Activated CD4-positive, alpha-beta T cell treated with anti-CD3 and anti-CD28 coated beads for 48 hours (primary cell): ENCODE measurements around the gene GLOD4.
A peak's percentile ranks its signal among the peaks of the same experiment; 100 is the strongest.

Experiments
- DNase-seq: peaks from one replicate; pipeline ENCODE4 v3.0.0-alpha.2; 2020

The GLOD4 gene

DNA sequence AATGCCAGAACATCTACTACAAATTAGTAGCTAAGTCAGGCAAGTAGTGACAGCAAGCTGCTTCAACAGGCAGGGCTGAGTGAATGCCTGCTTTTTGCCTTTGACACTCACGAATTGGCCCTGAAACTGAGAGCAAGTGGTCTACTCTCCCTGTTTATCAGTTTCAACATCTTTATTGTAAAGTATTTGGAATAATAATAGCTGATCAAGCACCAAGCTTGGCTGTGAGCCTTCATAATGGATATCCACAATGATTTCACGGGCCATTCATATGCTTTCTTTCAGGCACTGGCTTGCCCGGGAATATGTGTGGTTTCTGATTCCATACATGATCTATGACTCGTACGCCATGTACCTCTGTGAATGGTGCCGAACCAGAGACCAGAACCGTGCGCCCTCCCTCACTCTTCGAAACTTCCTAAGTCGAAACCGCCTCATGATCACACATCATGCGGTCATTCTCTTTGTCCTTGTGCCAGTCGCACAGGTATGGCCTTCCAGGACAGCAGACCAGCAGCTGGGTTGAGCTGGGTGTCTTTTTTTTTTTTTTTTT is 44.4 kb downstream of the GLOD4 start:
- DNase-seq = no peak

DNA sequence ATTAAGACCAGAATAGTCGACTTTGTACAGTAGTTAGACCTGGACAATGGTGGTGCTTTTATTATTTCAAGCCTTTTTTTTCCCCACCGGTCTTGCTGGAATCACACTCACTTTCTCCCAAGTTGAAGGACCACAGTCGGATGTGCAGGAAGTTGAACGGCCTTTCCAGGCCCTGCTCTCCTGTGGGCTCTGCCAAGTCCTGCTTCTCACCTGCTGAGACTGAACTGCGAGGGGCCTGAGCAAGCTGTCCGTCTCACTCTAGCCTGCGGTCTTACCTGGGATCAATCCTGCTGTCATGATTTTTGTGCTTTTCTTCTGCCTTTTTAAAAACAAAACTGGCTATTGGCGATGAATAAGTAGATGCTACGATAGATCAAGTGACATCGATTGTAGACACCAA is 48.3 kb downstream of the GLOD4 start:
- DNase-seq = no peak

DNA sequence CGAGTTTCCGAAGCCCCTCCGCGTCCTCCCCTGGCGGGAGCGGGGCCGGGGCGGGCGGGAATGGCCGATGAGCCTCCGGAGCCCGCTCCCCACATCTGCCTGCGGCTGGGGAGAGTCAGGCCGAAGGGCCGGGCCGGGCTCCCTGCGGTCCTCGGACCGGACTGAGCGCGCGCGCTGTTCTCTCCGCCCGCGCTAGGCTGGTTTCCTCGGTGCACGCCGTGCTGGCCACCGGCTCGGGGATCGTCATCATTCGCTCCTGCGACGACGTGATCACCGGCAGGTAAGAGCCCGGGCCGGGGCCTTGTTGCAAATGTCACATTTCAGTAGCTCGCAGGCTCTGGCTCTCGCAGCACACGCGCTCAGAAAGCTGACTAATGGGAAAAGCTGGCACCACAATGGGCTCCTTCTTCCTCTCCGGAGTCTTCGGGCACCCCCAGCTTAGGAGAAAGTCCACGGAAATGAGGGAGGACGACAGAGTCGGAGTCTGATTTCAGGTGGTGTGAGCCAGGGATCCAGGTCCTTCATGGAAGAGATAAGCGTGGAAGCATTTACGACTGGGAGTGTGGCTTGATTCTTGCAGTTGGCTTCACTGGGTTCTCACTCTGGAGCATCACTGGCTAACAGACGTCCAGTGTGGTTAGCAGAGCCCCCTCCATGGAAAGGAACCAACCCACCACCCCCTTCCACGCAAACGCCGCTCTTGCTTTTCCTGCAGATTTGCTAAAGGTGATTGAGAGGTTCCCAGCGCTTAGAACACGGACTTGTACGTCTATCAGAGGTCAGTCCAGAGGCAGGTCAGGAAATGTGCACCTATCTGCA is 49.0 kb downstream of the GLOD4 start:
- DNase-seq = peak; percentile 72

DNA sequence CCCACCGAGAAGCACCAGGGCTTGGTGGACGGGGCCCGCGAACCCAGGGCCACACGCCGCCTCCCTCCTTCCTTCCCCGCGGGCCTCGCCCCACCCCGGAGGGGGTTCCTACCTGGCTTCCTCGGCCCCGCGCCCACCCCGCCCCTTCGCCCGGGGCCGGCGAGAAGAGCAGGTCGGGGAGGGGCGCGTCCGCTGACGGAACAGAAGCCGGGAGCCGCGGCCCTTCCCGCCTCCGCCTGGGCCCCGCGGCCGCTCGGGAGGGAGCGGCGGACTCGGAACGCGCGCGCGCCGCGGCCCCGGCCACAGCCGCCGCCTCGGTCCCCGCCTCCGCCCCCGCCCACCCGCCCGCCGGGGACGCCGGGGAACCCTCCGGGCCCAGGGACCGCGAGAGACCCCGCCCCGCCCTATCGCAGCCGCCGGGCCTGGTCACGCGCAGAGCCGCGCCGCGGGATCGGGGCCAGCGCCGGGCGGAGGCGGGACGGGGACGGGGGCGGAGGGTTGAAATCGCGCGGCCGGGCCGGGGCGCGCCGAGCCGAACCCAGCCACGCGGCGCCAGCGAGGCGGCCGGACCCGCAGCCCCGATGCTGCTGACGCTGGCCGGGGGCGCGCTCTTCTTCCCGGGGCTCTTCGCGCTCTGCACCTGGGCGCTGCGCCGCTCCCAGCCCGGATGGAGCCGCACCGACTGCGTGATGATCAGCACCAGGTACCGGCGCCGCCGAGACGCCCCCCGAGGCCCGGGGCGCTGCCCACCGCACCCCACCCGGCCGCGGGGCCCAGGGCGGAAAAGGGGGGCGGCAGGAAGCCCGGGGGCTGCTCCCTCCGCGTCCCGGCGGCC is 49.8 kb downstream of the GLOD4 start, which contains the start of gene TLCD3A:
TSS of gene TLCD3A (plus strand) at position 530 of the 835 bp plus-strand sequence. CDS start at position 582, 52 bp downstream.
- DNase-seq = peak; percentile 63

DNA sequence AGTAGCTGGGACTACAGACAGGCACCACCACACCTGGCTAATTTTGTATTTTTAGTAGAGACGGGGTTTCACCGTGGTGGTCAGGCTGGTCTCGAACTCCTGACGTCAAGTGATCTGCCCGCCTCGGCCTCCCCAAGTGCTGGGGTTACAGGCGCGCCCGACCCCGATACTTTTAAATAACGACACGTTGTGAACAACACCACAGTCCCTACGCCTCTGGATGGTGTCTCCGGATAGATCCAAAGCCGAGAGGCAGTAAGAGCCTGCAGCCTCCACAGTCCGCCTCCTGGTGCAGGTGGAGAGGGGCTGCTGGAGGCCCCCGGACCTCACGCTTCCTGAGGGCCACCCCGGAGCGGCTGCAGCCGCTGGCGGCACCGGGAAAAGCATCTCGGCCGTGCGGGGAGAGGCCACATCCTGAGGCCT is 50.4 kb downstream of the GLOD4 start:
- DNase-seq = peak; percentile 11

DNA sequence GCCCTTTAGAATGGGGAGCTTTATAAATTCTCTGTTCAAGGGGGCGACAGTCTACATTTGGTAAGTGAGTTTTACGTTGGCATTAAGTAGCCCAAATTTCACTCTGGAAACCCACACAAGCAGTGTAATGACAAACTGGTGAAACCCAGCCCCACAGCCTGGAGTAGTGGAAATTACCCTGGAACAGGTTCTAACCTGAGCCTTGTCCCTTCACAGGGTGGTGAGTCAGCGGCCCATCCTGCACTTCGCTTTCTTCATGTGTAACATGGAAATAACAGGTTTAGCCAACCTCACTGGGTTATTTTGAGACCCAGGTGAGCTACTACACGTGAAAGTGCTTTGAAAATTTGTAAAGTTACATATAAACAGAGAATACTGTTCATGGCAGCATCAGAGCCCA is 53.2 kb downstream of the GLOD4 start:
- peak; percentile 28 for DNase-seq

DNA sequence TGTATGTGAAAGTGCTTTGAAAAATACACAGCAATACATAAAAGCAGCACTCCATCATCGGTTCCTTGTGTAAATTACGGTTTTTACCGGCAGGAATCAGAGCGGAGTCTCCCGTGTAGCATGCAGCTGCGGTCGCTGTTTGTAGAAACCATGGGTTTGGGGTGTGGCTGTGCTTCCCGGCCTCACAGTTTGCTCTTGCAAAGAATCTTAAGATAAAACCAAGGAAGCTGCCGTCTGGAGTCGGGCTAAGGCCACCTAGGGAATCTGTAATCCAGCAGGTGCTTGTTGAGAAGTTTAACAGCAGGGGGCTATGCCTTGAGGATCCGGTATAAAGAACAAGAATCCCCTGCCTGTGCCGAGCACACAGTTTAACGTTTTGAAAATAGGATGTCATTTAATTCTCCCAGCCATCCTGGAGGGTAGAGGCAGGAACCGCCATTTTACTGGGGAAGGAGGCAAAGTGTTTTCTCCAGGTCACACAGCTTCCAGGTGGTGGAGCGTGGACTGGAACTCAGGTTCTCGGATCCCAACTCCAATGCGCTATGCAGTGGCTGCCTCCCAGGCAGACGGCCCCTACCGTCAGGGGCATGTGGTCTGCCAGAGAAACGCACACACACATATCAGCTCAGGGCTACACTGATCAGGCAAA is 55.7 kb downstream of the GLOD4 start:
- no peak for DNase-seq

DNA sequence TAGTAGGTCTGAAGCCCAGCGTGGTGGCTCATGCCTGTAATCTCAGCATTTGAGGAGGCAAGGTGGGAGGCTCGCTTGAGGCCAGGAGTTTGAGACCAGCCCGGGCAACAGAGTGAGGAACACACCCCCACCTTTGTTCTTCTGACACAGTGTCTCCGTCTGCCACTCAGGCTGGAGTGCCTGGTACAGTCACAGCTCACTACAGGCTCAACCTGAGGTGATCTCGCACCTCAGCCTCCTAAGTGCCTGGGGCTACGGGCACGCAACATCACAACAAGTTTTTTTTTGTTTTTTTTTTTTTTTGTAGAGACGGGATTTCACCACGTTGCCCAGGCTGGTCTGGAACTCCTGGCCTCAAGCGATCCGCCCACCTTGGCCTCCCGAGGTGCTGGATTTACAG is 56.3 kb downstream of the GLOD4 start:
- no peak for DNase-seq

DNA sequence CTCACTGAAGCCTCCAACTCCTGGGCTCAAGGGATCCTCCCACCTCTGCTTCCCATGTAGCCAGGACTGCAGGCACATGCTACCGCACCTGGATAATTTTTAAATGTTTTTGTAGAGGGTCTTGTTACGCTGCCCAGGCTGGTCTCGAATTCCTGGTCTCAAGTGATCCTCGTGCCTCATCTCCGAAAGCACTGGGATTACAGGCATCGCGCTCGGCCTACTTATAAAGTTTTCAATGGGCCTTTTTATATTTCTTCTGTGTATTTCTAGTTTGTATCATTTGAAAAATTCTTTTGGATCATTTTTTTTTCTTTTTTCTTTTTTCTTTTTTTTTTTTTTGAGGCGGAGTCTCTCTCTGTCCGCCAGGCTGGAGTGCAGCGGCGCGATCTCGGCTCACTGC is 57.0 kb downstream of the GLOD4 start:
- no peak for DNase-seq

DNA sequence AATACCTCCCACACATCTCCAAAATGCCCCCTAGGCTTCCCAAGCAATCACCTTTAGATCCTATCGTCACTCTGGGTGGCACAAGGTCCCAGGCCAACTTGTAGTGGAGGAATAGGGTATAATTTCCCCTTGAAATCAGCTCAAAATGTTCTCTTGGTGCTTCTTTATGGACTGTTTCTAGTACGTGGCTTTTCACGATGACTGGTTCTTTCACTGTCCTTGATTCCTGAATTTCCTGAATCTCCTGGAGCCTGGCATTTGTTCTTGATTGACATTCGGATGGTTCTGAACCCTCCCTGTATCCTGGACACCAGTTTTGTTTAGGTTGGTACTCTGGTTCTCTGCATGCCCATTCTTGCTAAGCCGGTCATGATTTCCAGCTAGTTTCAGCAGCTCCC is 60.5 kb downstream of the GLOD4 start:
- DNase-seq = no peak

DNA sequence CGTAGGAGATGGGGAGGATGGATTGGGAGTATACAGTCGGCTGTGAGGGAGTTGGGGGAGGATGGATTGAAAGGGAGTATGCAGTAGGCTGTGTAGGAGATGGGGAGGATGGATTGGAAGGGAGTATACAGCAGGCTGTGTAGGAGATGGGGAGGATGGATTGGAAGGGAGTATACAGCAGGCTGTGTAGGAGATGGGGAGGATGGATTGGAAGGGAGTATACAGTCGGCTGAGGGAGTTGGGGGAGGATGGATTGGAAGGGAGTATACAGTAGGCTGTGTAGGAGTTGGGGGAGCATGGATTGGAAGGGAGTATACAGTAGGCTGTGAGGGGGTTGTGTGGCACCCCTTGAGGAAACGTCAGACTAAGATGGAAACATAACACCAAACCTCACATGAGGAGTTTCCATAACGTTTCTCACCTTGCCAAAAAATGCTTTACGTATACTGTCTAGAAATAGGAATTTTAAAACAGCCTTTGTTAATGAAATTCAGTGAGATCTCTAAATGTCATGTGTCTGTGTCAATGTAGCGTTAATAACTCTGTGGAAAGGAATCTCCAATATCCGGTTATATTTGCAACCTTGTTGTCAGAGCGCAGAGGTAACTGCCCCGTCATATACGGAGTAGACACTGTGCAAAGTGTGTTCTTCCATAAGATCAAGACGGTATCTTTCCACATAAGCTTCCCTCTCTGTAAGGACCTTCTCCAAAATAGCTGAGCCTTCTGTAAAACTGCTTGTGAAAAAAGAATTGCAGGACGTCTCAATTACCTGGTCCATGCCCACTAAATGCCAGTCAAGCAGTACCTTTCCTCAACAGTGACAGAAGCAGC is 61.2 kb downstream of the GLOD4 start:
- no peak for DNase-seq

DNA sequence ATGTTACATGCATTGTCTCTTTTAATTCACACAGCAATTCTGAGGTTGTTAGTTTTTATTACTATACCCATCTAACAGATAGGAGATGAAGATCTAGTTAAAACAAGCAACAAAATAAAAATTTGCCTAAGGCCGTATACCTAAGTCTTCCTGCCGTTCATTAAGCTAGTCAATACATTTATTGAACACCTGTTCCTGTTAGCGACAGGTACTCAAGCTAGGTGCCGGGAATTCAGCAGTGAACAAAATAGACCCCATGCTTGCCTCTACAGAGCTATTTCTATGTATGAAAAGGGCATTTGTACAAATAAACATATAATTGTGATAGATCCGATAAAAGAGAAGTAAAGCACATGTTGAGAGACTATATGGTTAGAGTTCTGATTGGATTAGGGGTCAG is 64.0 kb downstream of the GLOD4 start:
- no peak for DNase-seq
